Measurements from ENCODE around the gene RNF32.

DNA sequence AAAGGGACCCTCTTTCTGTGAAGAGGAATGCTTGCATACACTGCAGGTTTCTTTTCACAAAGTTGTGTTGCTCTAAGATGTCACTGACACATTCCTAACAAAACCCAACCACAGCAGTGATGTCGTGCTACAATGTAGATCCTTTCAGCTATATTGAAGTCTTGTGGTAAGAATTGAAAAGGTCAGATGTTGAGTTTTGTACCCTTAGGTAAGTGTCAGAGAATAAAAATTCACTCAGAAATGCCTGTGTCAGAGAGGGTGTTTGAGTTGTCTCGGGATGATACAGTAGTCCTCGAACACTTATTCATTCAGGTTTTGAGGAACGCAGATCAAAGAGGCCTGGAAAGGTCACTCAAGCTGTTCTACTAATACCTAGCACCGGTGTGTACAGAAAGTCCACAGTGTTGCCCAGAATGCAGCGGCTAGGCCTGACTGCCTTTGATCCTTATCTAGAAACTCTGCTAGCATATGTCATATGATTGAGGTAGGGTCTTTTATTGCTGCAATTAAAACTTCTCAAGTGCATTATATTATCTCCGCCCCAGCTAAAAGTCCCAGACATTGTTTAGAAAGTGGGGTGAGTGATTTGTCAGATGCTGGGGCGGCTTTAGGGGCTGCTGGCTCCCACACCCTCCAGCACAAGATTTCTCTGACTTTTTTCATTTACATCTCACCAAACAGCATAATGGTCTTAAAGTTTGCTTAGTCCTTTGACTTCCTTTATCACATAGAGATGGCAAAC lies 26.0 kb downstream of the RNF32 start:
- TF ChIP-seq, protein P1, sequence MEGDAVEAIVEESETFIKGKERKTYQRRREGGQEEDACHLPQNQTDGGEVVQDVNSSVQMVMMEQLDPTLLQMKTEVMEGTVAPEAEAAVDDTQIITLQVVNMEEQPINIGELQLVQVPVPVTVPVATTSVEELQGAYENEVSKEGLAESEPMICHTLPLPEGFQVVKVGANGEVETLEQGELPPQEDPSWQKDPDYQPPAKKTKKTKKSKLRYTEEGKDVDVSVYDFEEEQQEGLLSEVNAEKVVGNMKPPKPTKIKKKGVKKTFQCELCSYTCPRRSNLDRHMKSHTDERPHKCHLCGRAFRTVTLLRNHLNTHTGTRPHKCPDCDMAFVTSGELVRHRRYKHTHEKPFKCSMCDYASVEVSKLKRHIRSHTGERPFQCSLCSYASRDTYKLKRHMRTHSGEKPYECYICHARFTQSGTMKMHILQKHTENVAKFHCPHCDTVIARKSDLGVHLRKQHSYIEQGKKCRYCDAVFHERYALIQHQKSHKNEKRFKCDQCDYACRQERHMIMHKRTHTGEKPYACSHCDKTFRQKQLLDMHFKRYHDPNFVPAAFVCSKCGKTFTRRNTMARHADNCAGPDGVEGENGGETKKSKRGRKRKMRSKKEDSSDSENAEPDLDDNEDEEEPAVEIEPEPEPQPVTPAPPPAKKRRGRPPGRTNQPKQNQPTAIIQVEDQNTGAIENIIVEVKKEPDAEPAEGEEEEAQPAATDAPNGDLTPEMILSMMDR (IDR thresholded peaks at IDR 0.05) = no peak
- TF ChIP-seq POLR2A (IDR thresholded peaks at IDR 0.05) = no peak
